T-cell (primary cell): Measurements from ENCODE around the gene KIAA1755. TPM values are rescaled to one million over a fixed set of nuclear protein-coding genes. Genes with fewer than 3 reads are reported as not detected.

ENCODE experiments used
- ATAC-seq, 4 experiments: fragments of 200-7000 bp in 3 of 4; fragments of 150-1000 bp in 1 of 4; cut with Tn5 transposase; replicated peaks in 1 of 4; 1 replicate in 3 of 4; 2 replicates in 1 of 4; pipeline ENCODE4 v1.10.0; 2021; ENCODE audit warnings: moderate library complexity in 3 of 4, mild to moderate bottlenecking in 2 of 4, moderate number of reproducible peaks in 1 of 4
- CTCF ChIA-PET, 2 donors: fragments of 300-600 bp; sonication (Branson Sonifier 250); formaldehyde crosslinking; loops; one replicate each; lab custom pipeline; 2022; ENCODE audit warnings: antibody characterized with exemption in 2 of 2; lab: Charles Lee
- POLR2A ChIA-PET, 2 donors: fragments of 300-600 bp; sonication (Branson Sonifier 250); formaldehyde crosslinking; loops; one replicate each; lab custom pipeline; 2022; ENCODE audit warnings: antibody characterized with exemption in 2 of 2; lab: Charles Lee
- DNase-seq, 35 experiments: peaks; one replicate each; pipeline versions ENCODE4 v3.0.0 to v3.0.0-alpha.2; 2013 to 2023
- H3K27ac ChIP-seq: one replicate; pipeline ENCODE4 v1.5.1; 2013; ENCODE audit warnings: low read length
- H3K27me3 ChIP-seq, 2 experiments: replicated peaks in 1 of 2; 1 replicate in 1 of 2; 2 replicates in 1 of 2; pipeline versions ENCODE4 v1.6.1 to v1.7.0; 2013; ENCODE audit warnings: low read length in 1 of 2, mixed read lengths in 1 of 2; ENCODE audit not compliant: control insufficient read depth in 2 of 2, insufficient read depth in 2 of 2; ENCODE audit errors: extremely low read depth in 1 of 2
- H3K36me3 ChIP-seq, 2 donors: 1 replicate in 1 of 2; 2 replicates in 1 of 2; pipeline versions ENCODE4 v1.6.1 to v1.7.0; 2013; ENCODE audit warnings: low read length in 1 of 2; ENCODE audit not compliant: control insufficient read depth in 2 of 2, insufficient read depth in 1 of 2; ENCODE audit errors: extremely low read depth in 1 of 2
- H3K4me1 ChIP-seq, 2 experiments: 1 replicate in 1 of 2; 2 replicates in 1 of 2; pipeline versions ENCODE4 v1.6.1 to v1.7.0; 2013; ENCODE audit warnings: low read length in 2 of 2, mixed read lengths in 1 of 2; ENCODE audit not compliant: insufficient read depth in 2 of 2, control insufficient read depth in 1 of 2; ENCODE audit errors: extremely low read depth in 1 of 2
- H3K4me3 ChIP-seq, 2 donors: 1 replicate in 1 of 2; 2 replicates in 1 of 2; pipeline versions ENCODE4 v1.5.1 to v1.7.0; 2013; ENCODE audit warnings: mild to moderate bottlenecking in 2 of 2, low read length in 1 of 2, moderate library complexity in 1 of 2; ENCODE audit not compliant: control insufficient read depth in 1 of 2; ENCODE audit errors: extremely low read depth in 1 of 2
- H3K9me3 ChIP-seq: 2 replicates; pipeline ENCODE4 v1.7.0; 2013
- H3K27ac Mint-ChIP-seq, 2 donors: one replicate each; pipeline ENCODE4 v1.8.0; 2020 to 2021; ENCODE audit warnings: mild to moderate bottlenecking in 2 of 2, mixed read lengths in 2 of 2
- H3K27me3 Mint-ChIP-seq, 2 donors: one replicate each; pipeline ENCODE4 v1.8.0; 2021 to 2022; ENCODE audit warnings: mixed read lengths in 2 of 2
- H3K36me3 Mint-ChIP-seq: one replicate; pipeline ENCODE4 v1.8.0; 2021; ENCODE audit warnings: mixed read lengths
- H3K4me1 Mint-ChIP-seq, 3 donors: one replicate each; pipeline ENCODE4 v1.8.0; 2020 to 2022; ENCODE audit warnings: mixed read lengths in 3 of 3, mild to moderate bottlenecking in 1 of 3
- H3K4me3 Mint-ChIP-seq, 3 donors: one replicate each; pipeline ENCODE4 v1.8.0; 2020 to 2022; ENCODE audit warnings: mild to moderate bottlenecking in 3 of 3, mixed read lengths in 3 of 3, moderate library complexity in 3 of 3
- H3K9me3 Mint-ChIP-seq, 3 donors: one replicate each; pipeline ENCODE4 v1.8.0; 2020 to 2022; ENCODE audit warnings: mixed read lengths in 3 of 3
- WGBS: methylation state at CpG from one replicate; pipeline ENCODE4 v1.1.5; 2013; ENCODE audit warnings: missing lambda C conversion rate; ENCODE audit not compliant: insufficient coverage; 5-methylcytosine and 5-hydroxymethylcytosine counted together
- total RNA-seq, 35 experiments: library from RNA in 6 of 35; stranded (reverse) in 6 of 35; fragments of 120-200 nt in 1 of 35; gene quantifications; one replicate each; pipeline versions ENCODE4 v1.2.1 to v1.2.4 and lab custom pipeline; 2013 to 2026

The KIAA1755 gene
- total RNA-seq, 5 donors from 2014 or later (not counting 1 experiment from before 2014, with no cell fraction given): not detected

DNA sequence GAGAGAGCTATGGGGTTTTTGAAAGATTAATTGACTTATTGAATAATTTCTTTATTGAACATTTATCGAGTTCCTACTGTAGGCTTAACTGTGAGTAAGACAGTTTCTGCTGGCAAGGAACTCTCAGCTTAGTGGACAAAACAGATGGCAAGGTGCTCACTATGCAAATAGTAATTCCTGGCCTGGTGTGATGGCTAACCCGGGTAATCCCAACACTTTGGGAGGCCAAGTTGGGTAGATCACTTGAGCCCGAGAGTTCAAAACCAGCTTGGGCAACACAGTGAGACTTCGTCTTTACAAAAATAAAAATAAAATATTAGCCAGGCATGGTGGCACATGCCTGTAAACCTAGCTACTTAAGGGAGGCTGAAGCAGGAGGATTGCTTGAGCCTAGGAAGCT, 82.0 kb downstream of the KIAA1755 start:
- H3K9me3 ChIP-seq: no peaks in the 10 kb centered on the region
- H3K4me1 ChIP-seq: no peaks in the 10 kb centered on the region
- H3K27me3 ChIP-seq: peaks cover 0 to 21% of the 10 kb centered on the region in 2 experiments
- H3K27ac Mint-ChIP-seq: no peak overlapping the region
- H3K27me3 Mint-ChIP-seq: peaks cover 16 to 24% of the 10 kb centered on the region in 2 donors
- H3K4me1 Mint-ChIP-seq: no peaks in the 10 kb centered on the region
- H3K9me3 Mint-ChIP-seq: no peaks in the 10 kb centered on the region
- ATAC-seq: no peak
- DNase-seq: no peak
- H3K36me3 ChIP-seq: no peaks in the 10 kb centered on the region
- H3K4me3 Mint-ChIP-seq: no peak overlapping the region
- no peaks in the 10 kb centered on the region for H3K36me3 Mint-ChIP-seq
- 83% methylated on average over 1 of the region's 4 CpGs for WGBS
- H3K4me3 ChIP-seq: no peak overlapping the region
- CTCF ChIA-PET: no interaction called here
- no peak overlapping the region for H3K27ac ChIP-seq
- POLR2A ChIA-PET: no interaction called here

DNA sequence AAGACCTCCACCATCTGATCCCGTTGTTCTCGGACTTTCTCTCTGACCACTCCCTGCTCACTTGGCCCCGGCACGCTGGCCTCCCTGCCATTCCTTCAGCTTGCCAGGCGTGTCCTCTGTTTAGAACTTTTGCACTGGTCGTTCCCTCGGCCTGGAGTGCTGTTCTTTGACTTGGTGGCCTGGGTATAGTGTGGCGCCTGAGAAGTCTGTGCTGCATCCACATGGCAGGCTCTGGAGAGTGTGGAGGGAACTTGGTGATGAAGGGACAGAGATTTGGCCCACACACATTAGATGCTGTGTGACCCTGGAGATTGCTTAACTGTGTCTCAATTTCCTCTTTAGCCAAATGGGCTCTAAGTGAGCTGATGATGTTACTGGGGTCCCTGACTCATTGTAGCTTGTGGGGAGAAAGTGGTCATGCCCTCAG, 82.5 kb downstream of the KIAA1755 start:
- H3K27me3 Mint-ChIP-seq: peaks cover 16 to 23% of the 10 kb centered on the region in 2 donors
- H3K4me1 ChIP-seq: no peaks in the 10 kb centered on the region
- H3K27ac ChIP-seq: no peak overlapping the region
- no peak overlapping the region for H3K27ac Mint-ChIP-seq
- H3K4me3 Mint-ChIP-seq: no peak overlapping the region
- ChIA-PET POLR2A (no interaction called here), CTCF (no interaction called here)
- H3K9me3 Mint-ChIP-seq: no peaks in the 10 kb centered on the region
- no peaks in the 10 kb centered on the region for H3K9me3 ChIP-seq
- no peaks in the 10 kb centered on the region for H3K4me1 Mint-ChIP-seq
- no peak overlapping the region for H3K4me3 ChIP-seq
- WGBS: 68% methylated on average over 6 of the region's 8 CpGs
- DNase-seq: no peak
- no peak for ATAC-seq
- H3K36me3 Mint-ChIP-seq: no peaks in the 10 kb centered on the region
- peaks cover 0 to 21% of the 10 kb centered on the region in 2 experiments for H3K27me3 ChIP-seq
- no peaks in the 10 kb centered on the region for H3K36me3 ChIP-seq

DNA sequence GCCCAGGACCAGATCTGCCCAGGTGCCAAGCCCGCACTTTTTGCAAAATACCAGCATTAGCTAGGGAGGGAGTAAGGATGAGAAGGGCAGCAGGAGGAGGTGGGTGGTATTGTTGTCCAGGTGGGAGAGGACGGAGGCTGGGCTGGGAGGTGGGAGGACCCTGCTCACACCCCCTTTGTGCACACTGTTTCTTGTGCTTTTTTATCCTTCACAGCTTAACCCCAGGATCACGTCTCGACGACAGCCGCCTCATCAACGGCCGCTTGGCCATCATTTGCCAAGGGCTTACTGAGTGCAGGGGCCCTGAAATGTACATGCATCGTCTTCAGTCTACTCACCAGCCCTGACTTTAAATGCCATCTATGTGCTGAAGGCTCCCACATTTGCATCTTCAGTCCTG, 83.3 kb downstream of the KIAA1755 start:
- Histone ChIP-seq H3K9me3 (no peaks in the 10 kb centered on the region), H3K4me1 (no peaks in the 10 kb centered on the region), H3K36me3 (no peaks in the 10 kb centered on the region), H3K4me3 (no peak overlapping the region), H3K27ac (no peak overlapping the region), H3K27me3 (peaks cover 0 to 21% of the 10 kb centered on the region in 2 experiments)
- Mint-ChIP-seq H3K27ac (no peak overlapping the region), H3K4me3 (no peak overlapping the region), H3K27me3 (peaks cover 16 to 23% of the 10 kb centered on the region in 2 donors), H3K9me3 (no peaks in the 10 kb centered on the region), H3K4me1 (no peaks in the 10 kb centered on the region), H3K36me3 (no peaks in the 10 kb centered on the region)
- DNase-seq: no peak
- POLR2A ChIA-PET: no interaction called here
- no peak for ATAC-seq
- WGBS: 85% methylated on average over 8 of the region's 9 CpGs
- CTCF ChIA-PET: no interaction called here

DNA sequence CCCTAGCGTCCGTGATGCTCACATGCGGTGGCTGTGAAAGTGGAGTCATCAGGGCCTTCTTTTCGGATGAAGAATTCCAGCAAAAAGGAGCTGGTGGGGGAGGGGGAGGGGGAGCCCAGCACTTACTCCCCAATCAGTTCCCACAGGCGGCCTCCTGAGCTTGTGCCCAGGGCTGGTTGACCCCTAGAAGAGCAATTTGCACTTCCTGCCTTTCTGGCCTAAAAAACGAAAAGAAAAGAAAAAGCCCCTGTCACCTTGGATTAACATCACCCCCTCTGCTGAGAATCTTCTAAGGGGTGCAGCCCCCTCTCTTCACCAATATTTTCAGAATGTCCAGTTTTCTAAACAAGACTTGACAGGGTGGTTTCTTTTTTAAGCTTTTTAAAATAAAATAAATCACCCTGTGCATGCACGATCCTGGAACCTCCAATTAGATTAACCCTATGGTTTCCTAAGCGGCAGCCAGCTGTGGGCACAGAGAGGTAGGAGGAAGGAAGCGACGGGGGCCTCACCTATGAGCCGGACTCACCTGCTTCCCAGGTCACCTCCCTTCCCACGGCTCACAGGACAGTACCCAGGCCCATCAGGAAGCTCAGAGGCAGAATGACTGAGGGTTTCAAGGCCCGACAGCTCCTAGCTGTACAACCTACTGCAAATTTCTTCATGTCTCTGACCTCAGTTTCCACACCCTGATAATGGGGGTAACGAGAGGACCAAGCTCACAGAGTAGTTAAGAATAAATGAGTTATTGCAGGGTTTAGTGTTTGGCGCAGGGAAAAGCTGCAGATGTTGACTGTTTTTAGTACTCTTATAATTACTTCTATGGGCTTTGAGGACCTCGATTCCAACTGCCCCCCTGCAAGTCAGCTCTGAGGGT, 85.0 kb downstream of the KIAA1755 start:
- H3K4me3 Mint-ChIP-seq: no peak overlapping the region
- WGBS: 74% methylated on average over 3 of the region's 16 CpGs

DNA sequence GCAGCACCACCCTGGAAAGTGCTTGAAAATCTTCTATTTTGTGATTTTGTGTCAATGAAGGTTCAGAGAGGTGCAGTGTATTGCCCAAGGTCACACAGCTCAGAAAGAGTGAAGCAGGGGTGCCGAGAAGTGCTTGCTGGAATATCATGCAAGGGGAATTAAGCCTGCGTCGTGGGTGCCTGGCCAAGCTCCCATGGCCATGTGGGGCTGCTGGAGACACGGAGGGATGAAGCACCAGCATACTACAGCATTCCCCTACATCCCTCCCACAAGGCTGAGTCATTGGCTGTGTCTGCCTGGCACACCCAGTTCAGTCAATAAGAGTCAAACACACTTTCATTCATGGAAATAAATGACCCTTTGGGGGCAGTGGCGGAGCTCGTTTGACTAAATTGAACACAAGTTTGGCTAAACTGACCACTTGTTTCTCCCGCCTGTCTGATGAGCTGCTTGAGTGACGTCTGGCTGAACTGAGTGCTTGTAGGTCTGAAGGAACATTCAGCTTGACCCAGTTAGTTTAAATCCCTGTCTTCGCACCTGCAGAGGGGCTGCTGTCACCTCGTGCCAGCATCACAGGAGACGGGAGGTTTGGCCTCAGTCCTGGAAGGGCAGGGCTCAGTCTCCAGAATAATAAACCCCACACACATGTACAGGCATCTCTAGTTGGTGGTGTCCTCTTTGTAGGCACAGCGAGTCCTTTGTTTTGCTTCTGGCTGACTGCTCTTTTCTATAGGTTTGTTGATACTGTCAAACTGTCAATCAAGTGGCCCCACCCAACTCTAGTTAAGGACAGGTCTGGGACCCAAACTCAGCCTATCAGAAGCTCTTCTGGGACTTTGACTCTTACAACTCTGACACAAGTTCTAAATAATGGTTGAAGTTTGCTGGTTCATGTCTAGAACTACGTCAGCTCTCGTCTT, 87.0 kb downstream of the KIAA1755 start:
- Mint-ChIP-seq H3K36me3 (no peaks in the 10 kb centered on the region), H3K9me3 (no peaks in the 10 kb centered on the region), H3K27ac (no peak overlapping the region), H3K27me3 (peaks cover 20 to 24% of the 10 kb centered on the region in 2 donors), H3K4me3 (no peak overlapping the region), H3K4me1 (peaks cover 0 to 4% (median 4%) of the 10 kb centered on the region in 3 donors)
- ChIA-PET POLR2A (no interaction called here), CTCF (interaction anchor here in 1 of 2 donors (0.5 kb wide), 1 partner anchor 109 kb away, joined by 3 read pairs; no protein-coding TSS in a partner anchor)
- Histone ChIP-seq H3K27me3 (peaks cover 0 to 15% of the 10 kb centered on the region in 2 experiments), H3K27ac (no peak overlapping the region), H3K4me1 (no peaks in the 10 kb centered on the region), H3K9me3 (no peaks in the 10 kb centered on the region), H3K36me3 (no peaks in the 10 kb centered on the region), H3K4me3 (no peak overlapping the region)
- WGBS: 67% methylated on average over 4 of the region's 14 CpGs
- ATAC-seq (no peak), DNase-seq (no peak)

More for the DNA sequence above, 85.0 kb downstream of the KIAA1755 start:
- peaks cover 0 to 11% of the 10 kb centered on the region in 2 experiments for H3K27me3 ChIP-seq
- no peaks in the 10 kb centered on the region for H3K9me3 ChIP-seq
- H3K36me3 Mint-ChIP-seq: no peaks in the 10 kb centered on the region
- ChIA-PET CTCF (no interaction called here), POLR2A (no interaction called here)
- no peaks in the 10 kb centered on the region for H3K4me1 Mint-ChIP-seq
- H3K4me1 ChIP-seq: no peaks in the 10 kb centered on the region
- DNase-seq: no peak
- no peak overlapping the region for H3K27ac ChIP-seq
- H3K36me3 ChIP-seq: no peaks in the 10 kb centered on the region
- H3K4me3 ChIP-seq: no peak overlapping the region
- H3K9me3 Mint-ChIP-seq: no peaks in the 10 kb centered on the region
- H3K27ac Mint-ChIP-seq: no peak overlapping the region
- no peak for ATAC-seq
- peaks cover 20 to 25% of the 10 kb centered on the region in 2 donors for H3K27me3 Mint-ChIP-seq

DNA sequence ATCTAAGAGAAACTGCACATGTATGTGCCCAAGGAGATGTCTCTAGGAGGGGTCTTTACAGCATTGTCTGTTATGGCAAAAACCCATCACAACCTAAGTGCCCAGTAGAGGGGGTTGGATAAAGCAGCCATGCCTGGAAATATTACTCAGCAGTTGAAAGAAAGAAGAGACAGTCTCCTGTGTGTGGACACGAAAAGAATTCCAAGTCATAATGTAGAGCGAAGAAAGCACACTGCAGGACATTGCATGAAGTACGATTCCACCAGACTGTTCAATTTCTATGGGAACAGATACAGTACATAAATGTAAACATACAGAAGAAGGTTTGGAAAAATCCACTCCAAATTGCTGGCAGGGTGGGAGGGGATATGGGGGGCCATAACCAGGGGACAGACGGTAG, 88.1 kb downstream of the KIAA1755 start:
- WGBS: no CpG with 5 or more reads among the region's 4 CpGs
- no peak overlapping the region for H3K4me3 ChIP-seq
- no peaks in the 10 kb centered on the region for H3K9me3 ChIP-seq
- H3K27ac ChIP-seq: no peak overlapping the region
- no peaks in the 10 kb centered on the region for H3K4me1 ChIP-seq
- H3K4me1 Mint-ChIP-seq: peaks cover 0 to 4% (median 4%) of the 10 kb centered on the region in 3 donors
- ATAC-seq (no peak), DNase-seq (no peak)
- POLR2A ChIA-PET: no interaction called here
- CTCF ChIA-PET: interaction anchor here in 1 of 2 donors (0.6 kb wide), 1 partner anchor 119 kb away, joined by 3 read pairs; no protein-coding TSS in a partner anchor
- peaks cover 0 to 10% of the 10 kb centered on the region in 2 experiments for H3K27me3 ChIP-seq
- no peaks in the 10 kb centered on the region for H3K9me3 Mint-ChIP-seq
- H3K36me3 ChIP-seq: no peaks in the 10 kb centered on the region
- H3K27me3 Mint-ChIP-seq: peaks cover 10 to 15% of the 10 kb centered on the region in 2 donors
- H3K27ac Mint-ChIP-seq: no peak overlapping the region
- no peak overlapping the region for H3K4me3 Mint-ChIP-seq
- no peaks in the 10 kb centered on the region for H3K36me3 Mint-ChIP-seq
